ENCODE data around the gene OR9A4. TPM values are rescaled to one million over a fixed set of nuclear protein-coding genes. Genes with fewer than 3 reads are reported as not detected.

OR9A4 gene
- total and polyA plus RNA-seq, 2 donors = 0.63 TPM; not detected in 1

DNA sequence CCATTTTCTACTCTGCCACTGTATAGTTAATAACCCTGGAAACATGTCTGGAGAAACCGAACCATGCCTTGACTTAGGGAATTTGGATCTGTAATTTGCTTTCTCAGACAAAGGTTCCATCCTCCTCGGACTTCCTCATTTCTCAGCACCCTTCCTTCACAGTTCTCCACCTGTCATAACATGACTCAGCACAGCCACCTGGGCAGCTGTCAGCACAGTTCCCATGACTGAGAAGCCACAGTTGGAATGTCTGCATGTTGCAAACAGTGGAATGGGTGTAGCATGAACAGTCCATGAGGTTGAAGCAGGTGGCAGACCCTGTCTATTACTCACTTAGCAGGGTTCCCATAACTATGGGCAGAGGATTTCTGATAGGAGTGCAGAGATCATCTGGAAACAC lies 634 bp upstream of the OR9A4 start:
- H3K27ac ChIP-seq (ENCODE audit: low read depth) = no peak overlapping the region

DNA sequence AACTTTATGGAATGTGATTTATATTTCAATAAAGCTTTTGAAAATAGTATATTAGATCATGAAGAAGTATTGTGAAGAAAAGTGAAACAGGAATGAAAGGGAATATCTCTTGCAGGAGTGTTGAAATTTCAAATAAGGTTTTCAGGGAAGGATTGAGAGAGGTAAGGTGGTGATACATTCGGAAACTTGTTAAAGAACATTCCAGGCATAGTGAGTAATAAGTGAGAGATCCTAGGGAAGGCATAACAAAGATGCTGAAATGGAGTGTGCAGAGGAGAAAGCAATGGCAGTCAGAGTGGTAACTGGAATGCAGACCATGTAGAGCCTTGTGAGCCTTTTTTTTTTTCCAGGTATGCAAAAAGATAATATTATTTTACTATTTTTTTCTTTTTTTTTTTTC lies 4.1 kb downstream of the OR9A4 start:
- no peak for DNase-seq (ENCODE audit: extremely low spot score)
- no peaks in the 10 kb centered on the region for H3K36me3 ChIP-seq (ENCODE audit: insufficient read depth)

More for the DNA sequence above, 634 bp upstream of the OR9A4 start:
- Histone ChIP-seq H3K36me3 (ENCODE audit: insufficient read depth) (no peaks in the 10 kb centered on the region), H3K4me1 (ENCODE audit: insufficient read depth) (no peaks in the 10 kb centered on the region), H3K4me3 (ENCODE audit: low read depth, low read length) (no peak overlapping the region)
- no peak for DNase-seq (ENCODE audit: extremely low spot score)
- 66% methylated on average over 2 of the region's 2 CpGs for WGBS

DNA sequence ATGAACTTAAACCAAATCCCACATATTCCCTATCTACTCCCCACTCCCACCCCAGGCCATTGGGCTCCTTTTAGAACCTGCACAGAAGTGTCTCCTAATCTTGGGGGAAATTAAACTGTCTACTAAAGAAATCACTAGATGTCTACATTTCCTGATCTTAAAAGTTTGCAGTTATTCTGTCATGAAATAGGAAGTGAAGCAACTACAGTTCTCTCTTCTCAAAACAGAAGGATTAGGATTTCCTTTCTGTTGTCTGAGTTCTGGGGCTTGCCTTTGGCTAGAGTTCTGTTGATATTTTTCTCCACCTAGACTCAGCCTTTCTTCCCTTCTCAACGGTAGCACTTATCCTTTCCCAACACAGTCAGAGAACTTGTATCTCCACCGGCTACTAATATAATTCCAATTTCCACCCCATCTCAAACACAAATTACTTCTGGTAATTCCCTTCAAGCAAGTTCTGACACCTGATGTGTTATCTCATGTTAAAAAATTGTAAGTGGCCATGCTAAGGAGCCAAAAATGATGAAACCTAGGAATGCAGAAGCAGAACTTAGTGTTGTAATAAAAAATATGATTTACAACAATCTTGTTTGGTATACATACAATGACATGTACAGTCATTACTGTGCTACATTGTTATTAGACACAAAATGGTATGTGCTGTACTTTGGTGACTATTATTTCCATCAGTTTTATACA lies 12.1 kb downstream of the OR9A4 start:
- Histone ChIP-seq H3K4me3 (ENCODE audit: low read depth, low read length) (no peak overlapping the region), H3K36me3 (ENCODE audit: insufficient read depth) (no peaks in the 10 kb centered on the region), H3K27ac (ENCODE audit: low read depth) (no peak overlapping the region), H3K4me1 (ENCODE audit: insufficient read depth) (no peaks in the 10 kb centered on the region)
- WGBS = 43% methylated on average over 2 of the region's 2 CpGs
- no peak for DNase-seq (ENCODE audit: extremely low spot score)

More for the DNA sequence above, 4.1 kb downstream of the OR9A4 start:
- 82% methylated on average over 1 of the region's 1 CpG for WGBS
- Histone ChIP-seq H3K4me1 (ENCODE audit: insufficient read depth) (no peaks in the 10 kb centered on the region), H3K4me3 (ENCODE audit: low read depth, low read length) (no peak overlapping the region), H3K27ac (ENCODE audit: low read depth) (no peak overlapping the region)

DNA sequence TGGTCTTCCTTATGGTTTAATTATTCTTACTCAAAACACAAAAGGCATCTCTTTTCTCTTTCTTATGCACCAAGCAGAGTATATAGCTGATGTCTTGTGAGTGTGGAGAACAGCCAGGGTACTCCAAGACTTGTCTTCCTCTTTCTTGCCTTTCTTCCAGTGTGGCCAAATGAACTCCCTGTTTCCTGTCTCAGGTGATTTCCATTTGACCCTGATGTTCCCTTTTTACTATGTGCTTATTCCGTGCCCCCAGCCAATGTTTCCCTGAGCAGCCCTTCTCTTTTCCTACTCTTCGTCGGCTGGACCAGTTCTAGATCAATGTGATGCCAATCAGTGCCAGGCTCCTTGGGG lies 12.6 kb downstream of the OR9A4 start:
- Histone ChIP-seq H3K4me3 (ENCODE audit: low read depth, low read length) (no peak overlapping the region), H3K27ac (ENCODE audit: low read depth) (no peak overlapping the region), H3K4me1 (ENCODE audit: insufficient read depth) (no peaks in the 10 kb centered on the region), H3K36me3 (ENCODE audit: insufficient read depth) (no peaks in the 10 kb centered on the region)
- WGBS = 87% methylated on average over 3 of the region's 3 CpGs
- DNase-seq (ENCODE audit: extremely low spot score) = no peak

DNA sequence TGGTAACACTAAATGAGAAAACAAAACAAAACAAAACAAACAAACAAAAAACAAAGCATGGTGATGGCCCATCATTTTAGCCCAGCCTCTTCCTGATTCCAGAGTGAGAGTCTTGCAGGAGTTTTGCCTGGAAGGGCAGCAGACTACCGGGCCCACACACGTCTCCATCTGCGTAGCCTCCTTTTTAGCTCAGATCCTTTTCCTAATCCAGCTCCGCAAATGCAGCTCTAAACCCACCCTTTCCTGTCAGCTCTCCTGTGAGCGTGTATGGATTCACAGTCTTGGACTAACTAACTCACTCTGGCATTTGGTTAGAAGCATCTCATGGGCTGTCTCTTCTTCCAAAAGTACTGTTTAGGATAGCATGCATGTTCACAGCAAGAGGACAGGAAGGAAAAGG lies 14.0 kb downstream of the OR9A4 start:
- 28% methylated on average over 5 of the region's 5 CpGs for WGBS
- no peak for DNase-seq (ENCODE audit: extremely low spot score)
- H3K4me3 ChIP-seq (ENCODE audit: low read depth, low read length) = no peak overlapping the region
- no peaks in the 10 kb centered on the region for H3K4me1 ChIP-seq (ENCODE audit: insufficient read depth)
- H3K36me3 ChIP-seq (ENCODE audit: insufficient read depth) = no peaks in the 10 kb centered on the region
- H3K27ac ChIP-seq (ENCODE audit: low read depth) = no peak overlapping the region

DNA sequence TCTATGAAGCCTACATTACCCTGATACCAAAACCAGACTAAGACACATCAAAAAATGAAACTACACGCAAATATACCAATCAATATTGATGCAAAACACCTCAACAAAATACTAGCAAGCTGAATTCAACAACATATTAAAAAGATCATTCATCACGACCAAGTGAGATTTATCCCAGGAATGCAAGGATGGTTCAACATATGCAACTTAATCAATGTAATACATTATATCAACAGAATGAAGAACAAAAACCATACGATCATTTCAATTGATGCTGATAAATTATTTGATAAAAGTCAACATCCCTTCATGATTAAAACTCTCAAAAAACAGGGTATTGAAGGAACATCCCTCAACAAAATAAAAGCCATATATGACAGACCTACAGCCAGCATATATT lies 24.9 kb downstream of the OR9A4 start:
- no peak for DNase-seq (ENCODE audit: extremely low spot score)
- WGBS = 88% methylated on average over 3 of the region's 3 CpGs

DNA sequence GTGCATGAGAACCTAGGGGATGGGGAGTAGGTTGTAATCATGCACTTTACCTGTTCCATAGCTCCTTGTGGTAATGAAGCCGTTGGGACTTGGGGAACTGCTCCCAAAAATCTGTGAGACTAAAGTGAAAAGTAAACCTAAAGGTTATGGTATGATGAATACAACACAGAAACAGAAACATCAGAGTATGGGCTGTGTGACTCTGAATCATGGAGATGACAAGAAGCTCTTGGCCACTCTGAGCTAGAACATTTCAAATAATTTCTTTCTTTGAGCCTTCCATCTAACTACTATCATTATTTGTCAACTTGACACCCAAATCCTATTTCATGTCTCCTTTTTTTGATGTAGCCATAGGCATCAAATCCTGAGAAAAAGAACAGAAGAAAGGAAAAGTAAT lies 27.6 kb downstream of the OR9A4 start:
- no peaks in the 10 kb centered on the region for H3K4me1 ChIP-seq (ENCODE audit: insufficient read depth)
- no peaks in the 10 kb centered on the region for H3K36me3 ChIP-seq (ENCODE audit: insufficient read depth)
- H3K27ac ChIP-seq (ENCODE audit: low read depth) = no peak overlapping the region
- 75% methylated on average over 1 of the region's 1 CpG for WGBS
- DNase-seq (ENCODE audit: extremely low spot score) = no peak
- H3K4me3 ChIP-seq (ENCODE audit: low read depth, low read length) = no peak overlapping the region

More for the DNA sequence above, 24.9 kb downstream of the OR9A4 start:
- no peak overlapping the region for H3K27ac ChIP-seq (ENCODE audit: low read depth)
- no peaks in the 10 kb centered on the region for H3K4me1 ChIP-seq (ENCODE audit: insufficient read depth)
- no peak overlapping the region for H3K4me3 ChIP-seq (ENCODE audit: low read depth, low read length)
- H3K36me3 ChIP-seq (ENCODE audit: insufficient read depth) = no peaks in the 10 kb centered on the region

DNA sequence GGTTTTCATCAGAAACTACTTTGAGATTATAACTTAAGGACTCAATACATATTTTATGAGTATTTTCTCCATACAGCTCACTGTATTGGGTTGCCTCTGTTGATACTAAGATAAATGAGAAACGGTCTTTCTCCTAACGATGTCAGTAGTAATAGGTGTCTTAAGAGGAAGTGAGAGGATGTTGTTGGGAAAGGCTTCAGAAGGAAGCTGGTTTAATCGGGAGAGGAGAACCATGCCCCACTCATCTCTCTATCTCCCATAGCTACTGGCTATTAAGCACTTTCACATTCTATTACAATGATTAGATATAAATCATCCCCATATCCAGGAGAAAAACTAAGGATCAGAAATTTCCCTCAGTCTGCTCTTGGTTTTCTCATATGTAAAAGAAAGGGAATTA lies 28.6 kb downstream of the OR9A4 start:
- no peak overlapping the region for H3K4me3 ChIP-seq (ENCODE audit: low read depth, low read length)
- no peaks in the 10 kb centered on the region for H3K4me1 ChIP-seq (ENCODE audit: insufficient read depth)
- 71% methylated on average over 3 of the region's 3 CpGs for WGBS
- no peak for DNase-seq (ENCODE audit: extremely low spot score)
- no peaks in the 10 kb centered on the region for H3K36me3 ChIP-seq (ENCODE audit: insufficient read depth)
- no peak overlapping the region for H3K27ac ChIP-seq (ENCODE audit: low read depth)

DNA sequence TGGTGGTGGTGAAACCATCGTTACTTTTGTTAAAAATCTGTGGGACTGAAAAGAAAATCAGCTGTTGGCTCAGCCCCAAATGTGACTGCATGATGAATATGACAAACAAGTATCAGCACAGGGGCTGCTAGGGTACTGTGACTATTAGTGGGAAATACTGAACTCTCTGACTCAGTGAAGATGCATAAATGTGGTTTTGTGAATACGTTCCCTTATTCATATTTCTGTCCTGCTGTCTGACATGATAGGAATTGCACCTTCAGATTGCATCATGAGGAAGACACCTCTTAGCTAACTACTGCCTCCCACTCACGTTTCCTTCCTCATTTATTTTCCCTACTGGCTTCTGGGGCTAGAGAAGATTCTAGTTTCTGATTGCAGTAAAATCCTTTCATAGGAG lies 29.2 kb downstream of the OR9A4 start:
- no peaks in the 10 kb centered on the region for H3K36me3 ChIP-seq (ENCODE audit: insufficient read depth)
- no peak for DNase-seq (ENCODE audit: extremely low spot score)
- H3K4me3 ChIP-seq (ENCODE audit: low read depth, low read length) = no peak overlapping the region
- no peaks in the 10 kb centered on the region for H3K4me1 ChIP-seq (ENCODE audit: insufficient read depth)
- WGBS = 61% methylated on average over 3 of the region's 3 CpGs
- H3K27ac ChIP-seq (ENCODE audit: low read depth) = no peak overlapping the region

DNA sequence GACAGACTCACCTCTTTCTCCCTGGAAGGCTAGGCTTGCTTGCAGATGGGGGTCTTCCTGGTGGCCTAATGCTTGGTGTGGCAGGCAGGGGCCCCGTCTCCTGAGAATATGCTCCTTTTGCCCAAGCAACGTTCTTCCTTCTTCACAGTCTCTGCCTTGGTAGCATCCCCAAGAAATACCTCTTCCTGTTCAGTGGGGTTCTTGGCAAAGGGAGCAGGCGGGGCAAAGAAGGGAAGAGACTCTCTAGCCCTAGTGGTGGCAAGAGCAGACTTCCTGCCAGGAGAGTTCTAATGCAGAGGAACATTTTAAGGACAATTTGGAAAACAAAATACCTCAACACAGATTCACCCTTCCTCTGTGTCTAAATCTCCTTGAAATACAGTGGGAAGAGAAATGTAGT lies 30.6 kb downstream of the OR9A4 start, which contains the start of gene CLEC5A:
CLEC5A (minus strand) TSS at position 179 of the 400 bp plus-strand sequence. CDS start 682 bp downstream, outside the sequence.
- WGBS = 80% methylated on average over 3 of the region's 3 CpGs
- H3K4me1 ChIP-seq (ENCODE audit: insufficient read depth) = no peaks in the 10 kb centered on the region

DNA sequence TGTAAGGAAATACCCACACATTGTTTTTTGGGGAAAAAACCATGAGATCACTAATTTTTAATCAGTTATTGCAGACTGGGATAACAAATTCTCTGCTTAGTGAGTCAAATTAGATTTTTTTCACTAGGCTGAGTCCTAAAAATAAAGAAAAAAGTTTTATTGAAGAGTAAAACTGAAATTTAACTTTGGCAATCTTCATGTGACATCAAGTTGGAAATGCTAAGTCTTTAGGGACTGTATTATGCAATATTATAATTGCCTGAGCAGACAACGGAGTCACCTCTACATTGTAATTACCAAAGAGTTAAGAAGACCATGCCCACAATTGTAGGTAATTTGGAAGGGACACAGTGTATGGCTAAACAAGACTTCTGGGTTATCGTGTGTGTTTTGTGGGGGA lies 32.8 kb downstream of the OR9A4 start:
- Histone ChIP-seq H3K36me3 (ENCODE audit: insufficient read depth) (no peaks in the 10 kb centered on the region), H3K4me3 (ENCODE audit: low read depth, low read length) (no peak overlapping the region), H3K27ac (ENCODE audit: low read depth) (no peak overlapping the region), H3K4me1 (ENCODE audit: insufficient read depth) (no peaks in the 10 kb centered on the region)
- WGBS = 86% methylated on average over 2 of the region's 2 CpGs
- DNase-seq (ENCODE audit: extremely low spot score) = no peak

More for the DNA sequence above, 30.6 kb downstream of the OR9A4 start, which contains the start of gene CLEC5A:
- H3K4me3 ChIP-seq (ENCODE audit: low read depth, low read length) = no peak within 1 kb of the TSS
- no peak within 1 kb of the TSS for H3K27ac ChIP-seq (ENCODE audit: low read depth)
- no peaks in the 10 kb centered on the region for H3K36me3 ChIP-seq (ENCODE audit: insufficient read depth)
- no peak for DNase-seq (ENCODE audit: extremely low spot score)

DNA sequence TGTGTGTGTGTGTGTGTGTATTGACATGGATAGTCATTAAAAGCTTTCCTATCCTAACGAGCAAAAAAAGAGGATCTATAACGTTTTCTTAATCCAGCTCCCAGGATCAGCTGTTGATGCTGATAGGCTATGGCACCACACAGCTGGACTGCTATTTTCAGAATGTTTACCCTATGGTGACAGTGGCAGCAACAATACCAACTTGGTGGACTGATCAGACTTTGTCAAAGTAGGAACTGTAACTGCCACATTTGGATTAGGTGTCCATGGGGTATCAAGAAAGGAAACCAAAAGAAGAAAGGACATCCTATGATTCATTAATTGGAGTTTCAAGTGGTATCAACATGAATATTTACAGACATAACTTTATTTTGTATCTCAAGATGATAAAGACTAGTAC lies 33.3 kb downstream of the OR9A4 start:
- no peak overlapping the region for H3K4me3 ChIP-seq (ENCODE audit: low read depth, low read length)
- no peak overlapping the region for H3K27ac ChIP-seq (ENCODE audit: low read depth)
- no peak for DNase-seq (ENCODE audit: extremely low spot score)
- H3K4me1 ChIP-seq (ENCODE audit: insufficient read depth) = no peaks in the 10 kb centered on the region
- 52% methylated on average over 2 of the region's 2 CpGs for WGBS
- H3K36me3 ChIP-seq (ENCODE audit: insufficient read depth) = no peaks in the 10 kb centered on the region

DNA sequence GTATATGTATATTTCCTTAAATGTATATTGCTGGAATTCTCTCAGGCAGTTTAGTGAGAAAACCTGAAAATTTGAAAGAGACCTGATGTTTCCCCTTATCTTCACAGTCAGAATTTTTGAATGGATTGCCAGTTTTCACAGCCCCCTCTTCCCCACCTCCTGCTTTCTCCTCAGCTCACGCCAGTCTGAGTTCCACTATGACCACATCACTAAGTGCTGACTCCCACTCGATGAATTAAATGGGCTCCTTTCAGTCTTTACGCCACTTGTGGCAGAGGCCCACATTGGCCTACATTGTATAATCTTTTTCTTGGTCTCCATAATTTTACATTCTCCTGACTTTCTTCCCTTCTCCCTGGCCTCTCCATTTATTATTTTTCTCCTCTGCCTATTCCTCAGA lies 33.7 kb downstream of the OR9A4 start:
- no peak for DNase-seq (ENCODE audit: extremely low spot score)
- H3K4me1 ChIP-seq (ENCODE audit: insufficient read depth) = no peaks in the 10 kb centered on the region
- no peak overlapping the region for H3K27ac ChIP-seq (ENCODE audit: low read depth)
- H3K4me3 ChIP-seq (ENCODE audit: low read depth, low read length) = no peak overlapping the region
- 76% methylated on average over 3 of the region's 3 CpGs for WGBS
- no peaks in the 10 kb centered on the region for H3K36me3 ChIP-seq (ENCODE audit: insufficient read depth)

DNA sequence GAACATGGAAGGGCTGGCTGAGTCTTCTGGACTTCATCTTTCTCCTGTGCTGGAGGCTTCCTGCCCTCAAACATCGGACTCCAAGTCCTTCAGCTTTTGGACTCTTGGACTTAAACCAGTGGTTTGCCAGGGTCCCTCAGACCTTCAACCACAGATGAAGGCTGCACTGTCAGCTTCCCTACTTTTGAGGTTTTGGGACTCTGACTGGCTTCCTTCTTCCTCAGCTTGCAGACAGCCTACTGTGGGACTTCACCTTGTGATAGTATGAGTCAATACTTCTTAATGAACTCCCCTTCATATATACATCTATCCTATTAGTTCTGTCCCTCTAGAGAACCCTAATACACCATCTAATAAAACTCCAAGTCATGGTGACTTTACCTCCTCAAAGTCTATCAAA lies 34.6 kb downstream of the OR9A4 start:
- Histone ChIP-seq H3K27ac (ENCODE audit: low read depth) (no peak overlapping the region), H3K4me1 (ENCODE audit: insufficient read depth) (no peaks in the 10 kb centered on the region), H3K36me3 (ENCODE audit: insufficient read depth) (no peaks in the 10 kb centered on the region), H3K4me3 (ENCODE audit: low read depth, low read length) (no peak overlapping the region)
- no peak for DNase-seq (ENCODE audit: extremely low spot score)
- 76% methylated on average over 1 of the region's 1 CpG for WGBS

DNA sequence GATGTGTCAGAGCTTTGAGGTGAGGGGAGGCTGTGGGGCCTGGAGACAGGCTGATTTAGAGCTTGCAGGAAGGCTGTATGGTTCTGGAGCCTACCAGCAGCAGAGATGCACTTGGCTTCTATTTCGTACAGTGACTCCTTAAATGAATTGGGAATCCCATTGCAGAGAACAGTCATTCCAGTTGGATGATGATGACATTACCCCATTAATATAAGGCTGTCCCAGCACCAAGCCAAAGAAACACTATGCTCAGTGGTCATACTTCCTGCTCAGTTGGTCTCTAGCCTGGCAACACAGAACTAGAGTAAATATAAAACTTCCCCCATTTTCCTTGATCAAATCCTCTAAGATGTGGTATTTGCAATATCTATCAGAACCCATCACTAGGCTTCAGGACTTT lies 36.3 kb downstream of the OR9A4 start:
- H3K36me3 ChIP-seq (ENCODE audit: insufficient read depth) = no peaks in the 10 kb centered on the region
- H3K27ac ChIP-seq (ENCODE audit: low read depth) = no peak overlapping the region
- 90% methylated on average over 1 of the region's 1 CpG for WGBS
- no peak overlapping the region for H3K4me3 ChIP-seq (ENCODE audit: low read depth, low read length)
- no peaks in the 10 kb centered on the region for H3K4me1 ChIP-seq (ENCODE audit: insufficient read depth)
- DNase-seq (ENCODE audit: extremely low spot score) = no peak
